HEK293T (cell line): ENCODE data around the gene KRTAP1-1.

Experiments
- ARNT ChIP-seq: fragments of 450-650 bp; IDR thresholded peaks from 2 replicates; pipeline ENCODE4 v1.6.1; 2017; ENCODE audit warnings: mild to moderate bottlenecking
- CTBP1 ChIP-seq: fragments of 450-650 bp; IDR thresholded peaks from 2 replicates; pipeline ENCODE4 v1.6.1; 2016; ENCODE audit warnings: borderline replicate concordance
- ELF4 ChIP-seq: fragments of 450-650 bp; IDR thresholded peaks from 2 replicates; pipeline ENCODE4 v1.6.1; 2017; ENCODE audit warnings: antibody characterized with exemption
- FOXK2 ChIP-seq: fragments of 450-650 bp; IDR thresholded peaks from 2 replicates; pipeline ENCODE4 v1.6.1; 2016; ENCODE audit warnings: mild to moderate bottlenecking
- FOXM1 ChIP-seq: fragments of 450-650 bp; IDR thresholded peaks from 2 replicates; pipeline ENCODE4 v1.6.1; 2017; ENCODE audit warnings: mild to moderate bottlenecking, borderline replicate concordance
- SUZ12 ChIP-seq: fragments of 450-650 bp; IDR thresholded peaks from 2 replicates; pipeline ENCODE4 v1.6.1; 2016; ENCODE audit warnings: mild to moderate bottlenecking
- TARDBP ChIP-seq: fragments of 450-650 bp; IDR thresholded peaks from 2 replicates; pipeline ENCODE4 v1.6.1; 2016
- TF ChIP-seq, protein P1 (sequence below): fragments of 450-650 bp; IDR thresholded peaks from 2 replicates; pipeline ENCODE4 v1.6.1; 2016

DNA sequence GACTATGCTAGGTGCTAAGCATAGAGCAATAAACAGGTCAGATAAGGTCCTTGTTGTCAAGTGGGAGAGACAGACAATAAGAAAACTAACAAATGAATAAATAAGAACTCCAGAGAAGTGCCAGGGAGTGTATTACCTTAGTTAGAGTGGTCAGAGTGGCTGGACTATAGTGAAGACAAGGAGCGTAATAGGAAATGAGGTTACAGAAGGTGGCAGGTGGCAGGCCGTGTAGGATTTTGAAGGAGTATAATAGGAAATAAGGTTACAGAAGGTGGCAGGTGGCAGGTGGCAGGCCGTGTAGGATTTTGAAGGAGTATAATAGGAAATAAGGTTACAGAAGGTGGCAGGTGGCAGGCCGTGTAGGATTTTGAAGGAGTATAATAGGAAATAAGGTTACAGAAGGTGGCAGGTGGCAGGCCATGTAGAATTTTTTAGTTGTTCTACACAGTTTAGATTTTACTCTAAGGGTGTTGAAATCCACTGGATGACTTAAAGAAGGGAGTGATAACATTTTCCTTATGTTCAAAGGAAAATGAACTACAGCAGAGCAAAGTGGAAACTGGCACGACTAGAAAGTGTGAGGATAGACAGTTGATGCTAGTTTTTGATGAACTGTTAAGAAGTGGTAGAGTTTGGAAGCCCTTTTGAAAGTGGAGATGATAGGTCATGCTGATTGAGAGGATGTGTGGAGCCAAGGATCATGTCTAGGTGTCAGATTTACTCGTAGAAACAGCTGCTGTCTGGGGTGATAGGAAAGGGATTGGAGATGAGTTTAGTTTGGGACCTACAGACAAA is 28.7 kb downstream of the KRTAP1-1 start:
- TF ChIP-seq TARDBP (no peak), ARNT (no peak), FOXM1 (no peak), FOXK2 (no peak), CTBP1 (no peak), SUZ12 (no peak), ELF4 (no peak)
- TF ChIP-seq, protein P1, sequence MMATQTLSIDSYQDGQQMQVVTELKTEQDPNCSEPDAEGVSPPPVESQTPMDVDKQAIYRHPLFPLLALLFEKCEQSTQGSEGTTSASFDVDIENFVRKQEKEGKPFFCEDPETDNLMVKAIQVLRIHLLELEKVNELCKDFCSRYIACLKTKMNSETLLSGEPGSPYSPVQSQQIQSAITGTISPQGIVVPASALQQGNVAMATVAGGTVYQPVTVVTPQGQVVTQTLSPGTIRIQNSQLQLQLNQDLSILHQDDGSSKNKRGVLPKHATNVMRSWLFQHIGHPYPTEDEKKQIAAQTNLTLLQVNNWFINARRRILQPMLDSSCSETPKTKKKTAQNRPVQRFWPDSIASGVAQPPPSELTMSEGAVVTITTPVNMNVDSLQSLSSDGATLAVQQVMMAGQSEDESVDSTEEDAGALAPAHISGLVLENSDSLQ = no peak
